ENCODE results near the gene LACC1.

GRCh38 chr13:43874504-43875092 is 5.1 kb upstream of the LACC1 start:
- TF ChIP-seq TAF1 (IDR thresholded peaks at IDR 0.05; ENCODE audit: low read depth) (no peak), EP300 (IDR thresholded peaks at IDR 0.05; ENCODE audit: borderline replicate concordance) (no peak), CEBPB (IDR thresholded peaks at IDR 0.05) (peak; percentile 83), CREB1 (IDR thresholded peaks at IDR 0.05; ENCODE audit: low read depth) (no peak), ZBTB7A (IDR thresholded peaks at IDR 0.05; ENCODE audit: low read depth) (no peak), RAD21 (IDR thresholded peaks at IDR 0.05; ENCODE audit: low read depth) (peak; percentile 49), REST (IDR thresholded peaks at IDR 0.05; ENCODE audit: low read depth) (no peak), USF1 (IDR thresholded peaks at IDR 0.05) (no peak), NFIC (IDR thresholded peaks at IDR 0.05) (no peak), TEAD4 (IDR thresholded peaks at IDR 0.05) (no peak), TCF12 (IDR thresholded peaks at IDR 0.05; ENCODE audit: low read depth) (no peak)
- TF ChIP-seq, protein P1, sequence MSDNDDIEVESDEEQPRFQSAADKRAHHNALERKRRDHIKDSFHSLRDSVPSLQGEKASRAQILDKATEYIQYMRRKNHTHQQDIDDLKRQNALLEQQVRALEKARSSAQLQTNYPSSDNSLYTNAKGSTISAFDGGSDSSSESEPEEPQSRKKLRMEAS (IDR thresholded peaks at IDR 0.05), result no peak
